NCI-H2029 treated with DMSO at 0.1 percent for 48 hours (cell line): ENCODE data around the gene HS3ST3B1.

Experiments
- DNase-seq: peaks from one replicate; lab custom pipeline; 2025; lab: John Stamatoyannopoulos, UW

The HS3ST3B1 gene

GRCh38 chr17:14321476-14321949 lies 20.6 kb downstream of the HS3ST3B1 start:
- DNase-seq: no peak

- DNase-seq: no peak
These were observed 21.3 kb downstream of the HS3ST3B1 start for GRCh38 chr17:14321980-14322776.

GRCh38 chr17:14323522-14323981 lies 22.7 kb downstream of the HS3ST3B1 start:
- no peak for DNase-seq

- DNase-seq: no peak
These were observed 24.8 kb downstream of the HS3ST3B1 start for GRCh38 chr17:14325618-14326167.

GRCh38 chr17:14329900-14330491 lies 29.1 kb downstream of the HS3ST3B1 start:
- no peak for DNase-seq

- DNase-seq: no peak
These were observed 29.6 kb downstream of the HS3ST3B1 start for GRCh38 chr17:14330492-14330962.

- no peak for DNase-seq
These were observed 30.5 kb downstream of the HS3ST3B1 start for GRCh38 chr17:14331225-14331981.

- DNase-seq: no peak
These were observed 31.1 kb downstream of the HS3ST3B1 start for GRCh38 chr17:14331982-14332298.

GRCh38 chr17:14332331-14332730 lies 31.4 kb downstream of the HS3ST3B1 start:
- DNase-seq: no peak

GRCh38 chr17:14333506-14333905 lies 32.6 kb downstream of the HS3ST3B1 start:
- no peak for DNase-seq

- no peak for DNase-seq
These were observed 33.5 kb downstream of the HS3ST3B1 start for GRCh38 chr17:14334276-14334840.

GRCh38 chr17:14334919-14335318 lies 34.0 kb downstream of the HS3ST3B1 start:
- no peak for DNase-seq

GRCh38 chr17:14336418-14336817 lies 35.5 kb downstream of the HS3ST3B1 start:
- DNase-seq: no peak

GRCh38 chr17:14337596-14338079 lies 36.8 kb downstream of the HS3ST3B1 start:
- no peak for DNase-seq

- DNase-seq: no peak
These were observed 40.2 kb downstream of the HS3ST3B1 start for GRCh38 chr17:14340857-14341754.

GRCh38 chr17:14341866-14342265 lies 41.0 kb downstream of the HS3ST3B1 start:
- DNase-seq: no peak

GRCh38 chr17:14346801-14347200 lies 45.9 kb downstream of the HS3ST3B1 start:
- DNase-seq: no peak

GRCh38 chr17:14351493-14351892 lies 50.6 kb downstream of the HS3ST3B1 start:
- DNase-seq: no peak

- DNase-seq: no peak
These were observed 51.3 kb downstream of the HS3ST3B1 start for GRCh38 chr17:14352136-14352535.

- DNase-seq: no peak
These were observed 53.1 kb downstream of the HS3ST3B1 start for GRCh38 chr17:14353861-14354474.
